GM12875 (cell line): ENCODE results near the gene GCM1.

ENCODE experiments used
- H3K4me3 ChIP-seq: one replicate; pipeline ENCODE4 v1.5.1; 2011; ENCODE audit warnings: low read depth, low read length, control low read depth
- TF ChIP-seq, protein P1 (sequence below): IDR thresholded peaks from 2 replicates; pipeline ENCODE4 v1.5.1; 2011; ENCODE audit warnings: low read depth, mild to moderate bottlenecking, control low read depth, inconsistent platforms, low read length, moderate library complexity, borderline replicate concordance; ENCODE audit not compliant: insufficient read depth

Gene GCM1

DNA sequence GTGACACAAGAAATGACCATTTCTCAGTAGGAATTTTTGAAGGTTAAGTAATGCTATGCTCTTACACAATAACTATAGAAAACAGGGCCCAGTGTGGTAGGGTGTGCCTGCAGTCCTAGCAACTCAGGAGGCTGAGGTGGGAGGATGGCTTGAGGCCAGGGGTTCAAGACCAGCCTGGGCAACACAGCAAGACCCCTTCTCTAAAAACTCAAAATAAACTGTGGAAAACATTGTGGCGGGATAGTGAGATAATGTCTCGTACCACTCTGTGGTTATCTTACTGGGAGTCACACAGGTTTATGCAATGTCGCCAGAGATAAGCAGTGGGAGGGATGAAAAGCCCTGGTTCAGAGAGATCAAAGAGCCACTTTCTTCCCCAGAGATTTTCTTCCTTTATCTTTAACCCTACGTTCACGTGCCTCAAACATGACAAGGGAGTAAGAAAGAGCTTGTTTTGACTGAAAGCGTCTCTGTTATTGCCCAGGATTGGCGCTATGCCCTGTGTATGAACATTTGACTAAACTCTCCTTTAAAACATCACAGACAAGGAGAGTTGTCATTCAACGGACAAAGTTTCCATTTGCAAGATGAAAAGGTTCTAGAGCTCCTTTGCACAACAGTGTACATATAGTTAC is 13.9 kb downstream of the GCM1 start:
- TF ChIP-seq, protein P1, sequence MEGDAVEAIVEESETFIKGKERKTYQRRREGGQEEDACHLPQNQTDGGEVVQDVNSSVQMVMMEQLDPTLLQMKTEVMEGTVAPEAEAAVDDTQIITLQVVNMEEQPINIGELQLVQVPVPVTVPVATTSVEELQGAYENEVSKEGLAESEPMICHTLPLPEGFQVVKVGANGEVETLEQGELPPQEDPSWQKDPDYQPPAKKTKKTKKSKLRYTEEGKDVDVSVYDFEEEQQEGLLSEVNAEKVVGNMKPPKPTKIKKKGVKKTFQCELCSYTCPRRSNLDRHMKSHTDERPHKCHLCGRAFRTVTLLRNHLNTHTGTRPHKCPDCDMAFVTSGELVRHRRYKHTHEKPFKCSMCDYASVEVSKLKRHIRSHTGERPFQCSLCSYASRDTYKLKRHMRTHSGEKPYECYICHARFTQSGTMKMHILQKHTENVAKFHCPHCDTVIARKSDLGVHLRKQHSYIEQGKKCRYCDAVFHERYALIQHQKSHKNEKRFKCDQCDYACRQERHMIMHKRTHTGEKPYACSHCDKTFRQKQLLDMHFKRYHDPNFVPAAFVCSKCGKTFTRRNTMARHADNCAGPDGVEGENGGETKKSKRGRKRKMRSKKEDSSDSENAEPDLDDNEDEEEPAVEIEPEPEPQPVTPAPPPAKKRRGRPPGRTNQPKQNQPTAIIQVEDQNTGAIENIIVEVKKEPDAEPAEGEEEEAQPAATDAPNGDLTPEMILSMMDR, result no peak
- H3K4me3 ChIP-seq, result no peak overlapping the region

DNA sequence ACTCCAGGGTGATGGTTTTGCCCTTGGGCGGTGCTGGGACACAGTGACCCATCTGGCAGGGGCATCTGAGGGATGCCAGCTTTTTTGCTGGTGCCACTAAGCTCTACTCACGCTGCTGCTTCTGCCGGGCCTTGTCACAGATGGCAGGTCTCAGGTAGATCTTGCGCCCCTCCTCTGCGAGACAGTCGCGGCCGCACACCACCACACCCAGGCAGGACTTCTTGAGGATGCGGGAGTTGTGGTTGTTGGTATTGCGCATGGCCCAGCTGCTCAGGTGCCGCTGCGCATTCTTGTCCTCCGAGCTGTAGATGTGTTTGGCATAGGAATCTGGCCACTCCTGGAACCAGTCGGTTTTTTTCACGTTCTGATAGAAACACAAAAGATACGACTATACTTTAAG is 14.7 kb downstream of the GCM1 start:
- no peak overlapping the region for H3K4me3 ChIP-seq
- TF ChIP-seq, protein P1, result no peak

DNA sequence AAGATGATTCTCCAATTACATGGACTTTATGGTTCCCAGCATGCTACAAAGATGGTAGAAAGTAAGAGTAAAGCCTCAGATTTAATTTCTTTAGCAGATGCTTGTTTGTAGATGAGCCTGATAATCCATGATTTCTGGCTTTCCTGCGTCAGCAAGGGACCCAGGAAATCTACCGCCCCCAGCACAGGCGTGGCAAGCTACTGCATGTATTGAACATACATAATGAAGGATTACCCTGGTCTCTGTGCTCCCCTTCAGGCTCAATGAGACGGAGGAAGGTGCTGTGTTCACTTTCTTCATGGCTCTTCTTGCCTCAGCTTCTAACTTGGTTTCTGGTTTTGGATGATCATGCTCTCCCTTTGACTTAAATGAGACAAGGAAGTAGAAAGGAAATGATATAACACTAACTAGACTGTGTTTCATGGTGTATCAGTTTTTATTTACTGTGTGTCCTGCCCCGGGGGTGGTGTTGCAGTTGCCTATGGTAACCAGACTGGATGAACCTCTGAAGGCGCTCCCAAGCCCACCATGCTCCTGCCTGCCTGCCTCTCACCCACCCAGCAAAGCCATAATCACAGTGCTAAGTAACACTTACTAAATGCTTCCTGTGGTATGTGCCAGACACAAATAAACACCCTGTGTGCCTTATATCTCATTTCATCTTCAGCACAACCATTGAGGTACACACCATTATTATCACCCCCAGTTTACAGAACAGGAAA is 17.9 kb downstream of the GCM1 start:
- TF ChIP-seq, protein P1, result no peak

DNA sequence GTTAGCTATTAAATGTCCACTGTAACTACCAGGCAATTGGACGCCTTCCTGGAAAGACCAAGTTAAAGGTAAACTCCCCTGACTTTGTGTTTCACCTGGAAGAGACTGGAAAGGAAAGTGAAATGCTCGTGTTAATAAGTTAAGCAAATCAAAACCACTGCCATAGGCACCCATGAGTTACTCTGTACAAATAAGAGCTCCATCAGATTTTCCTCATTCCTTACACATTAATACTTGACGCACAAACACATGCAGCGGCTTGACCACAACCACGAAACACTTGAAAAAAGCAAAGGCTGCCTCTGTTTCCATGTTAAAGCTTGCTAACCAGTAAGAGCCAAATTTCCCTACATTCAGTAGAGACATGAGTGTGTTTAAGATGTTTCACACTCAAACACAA is 19.8 kb downstream of the GCM1 start:
- H3K4me3 ChIP-seq, result no peak overlapping the region
- TF ChIP-seq, protein P1, result no peak

More for the DNA sequence above, 17.9 kb downstream of the GCM1 start:
- no peak overlapping the region for H3K4me3 ChIP-seq

DNA sequence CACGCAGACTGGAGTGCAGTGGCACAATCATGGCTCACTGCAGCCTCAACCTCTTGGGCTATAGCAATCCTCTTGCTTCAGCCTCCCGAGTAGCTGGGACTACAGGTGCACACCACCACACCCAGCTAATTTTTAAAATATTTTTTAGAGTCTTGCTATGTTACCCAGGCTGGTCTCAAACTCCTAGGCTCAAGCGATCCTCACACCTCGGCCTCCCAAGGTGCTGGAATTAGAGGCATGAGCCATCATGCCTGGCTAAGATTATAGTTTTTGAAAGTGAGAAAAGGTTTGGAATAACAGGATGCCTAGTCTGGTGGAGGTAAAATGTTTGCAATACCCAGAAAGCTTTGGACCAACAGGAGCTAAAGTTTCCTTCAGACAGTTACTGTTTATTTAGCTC is 23.4 kb downstream of the GCM1 start:
- TF ChIP-seq, protein P1, result no peak
- H3K4me3 ChIP-seq, result no peak overlapping the region

DNA sequence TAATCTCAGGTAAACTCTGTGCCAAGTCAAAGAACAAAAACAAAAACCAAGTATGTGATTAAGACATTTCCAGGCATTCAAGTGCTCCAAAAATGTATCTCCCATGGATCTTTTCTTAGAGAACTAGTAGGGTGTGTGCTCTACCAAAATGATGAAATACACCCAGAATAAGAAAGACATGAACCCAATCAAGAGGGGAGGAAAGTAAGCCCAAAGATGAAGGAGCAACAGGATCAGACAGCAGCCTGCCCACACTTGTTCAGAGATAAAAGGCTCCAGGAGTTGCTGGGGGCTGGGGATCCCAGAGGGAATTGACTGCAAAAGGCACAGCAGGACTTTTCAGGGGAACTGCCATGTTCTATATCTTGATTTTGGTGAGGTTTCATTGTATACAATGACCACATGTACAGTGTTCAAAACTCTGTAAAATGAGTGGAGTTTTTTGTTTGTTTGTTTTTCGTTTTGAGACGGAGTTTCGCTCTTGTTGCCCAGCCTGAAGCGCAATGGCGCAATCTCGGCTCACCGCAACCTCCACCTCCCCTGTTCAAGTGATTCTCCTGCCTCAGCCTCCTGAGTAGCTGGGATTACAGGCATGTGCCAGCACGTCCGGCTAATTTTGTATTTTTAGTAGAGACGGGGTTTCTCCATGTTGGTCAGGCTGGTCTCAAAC is 24.4 kb downstream of the GCM1 start:
- TF ChIP-seq, protein P1, result no peak
- no peak overlapping the region for H3K4me3 ChIP-seq
